ENCODE results near the gene C22orf23. TPM values are rescaled to one million over a fixed set of nuclear protein-coding genes. Genes with fewer than 3 reads are reported as not detected.
A peak's percentile ranks its signal among the peaks of the same experiment; 100 is the strongest.

The C22orf23 gene
- total and polyA plus RNA-seq, 9 of the 15 experiments (the other 6 are each of a cell fraction or from before 2014, with no cell fraction given), result 0.25 to 1.0 (median 0.53) TPM

GRCh38 chr22:37953437-37954179 lies at the start of gene C22orf23, which contains the start of gene POLR2F (continued):
- TF ChIP-seq HNRNPLL (IDR thresholded peaks at IDR 0.05; ENCODE audit: low read depth, low read length, poor library complexity, severe bottlenecking), result peak; percentile 89
- no peak for TF ChIP-seq EZH2 (IDR thresholded peaks at IDR 0.05; ENCODE audit: borderline replicate concordance, low read depth, low read length)
- TF ChIP-seq U2AF2 (optimal IDR thresholded peaks at IDR 0.05; ENCODE audit: low read depth, low read length), result no peak
- peak; percentile 34; the same call in 1 of the 2 replicates for TF ChIP-seq MBD2 (IDR thresholded peaks at IDR 0.05; ENCODE audit: borderline replicate concordance, low read depth)
- TF ChIP-seq POLR2AphosphoS5 (IDR thresholded peaks at IDR 0.05; ENCODE audit: control insufficient read depth, insufficient read depth, low read depth, low read length), result peak; percentile 53; the same call in 1 of the 2 replicates
- TF ChIP-seq MTA1 (IDR thresholded peaks at IDR 0.05; ENCODE audit: borderline replicate concordance), result 0 out of 2 replicates have a peak, but pooled peaks have one; percentile 42
- peak; percentile 37; the same call in 1 of the 2 replicates for TF ChIP-seq SIN3B (IDR thresholded peaks at IDR 0.05; ENCODE audit: low read depth)
- TF ChIP-seq CTBP1 (IDR thresholded peaks at IDR 0.05; ENCODE audit: borderline replicate concordance), result 0 out of 2 replicates have a peak, but pooled peaks have one; percentile 17
- TF ChIP-seq MTA2 (IDR thresholded peaks at IDR 0.05; ENCODE audit: low read depth), result peak; percentile 19; the same call in 1 of the 2 replicates
- peak; percentile 94 to 96 for TF ChIP-seq NRF1 (conservative IDR thresholded peaks at IDR 0.05 in 1 of 2, IDR thresholded peaks at IDR 0.05 in 1 of 2)
- no peak for TF ChIP-seq ASH1L (IDR thresholded peaks at IDR 0.05; ENCODE audit: borderline replicate concordance, low read depth, partially characterized antibody)
- peak; percentile 59; the same call in 1 of the 2 replicates for TF ChIP-seq CREB1 (IDR thresholded peaks at IDR 0.05)
- TF ChIP-seq CREB1 (CRISPR knock-in tag; IDR thresholded peaks at IDR 0.05), result peak; percentile 77
- peak; percentile 80; the same call in 1 of the 2 replicates for TF ChIP-seq NKRF (IDR thresholded peaks at IDR 0.05; ENCODE audit: borderline replicate concordance)
- TF ChIP-seq SFPQ (IDR thresholded peaks at IDR 0.05; ENCODE audit: low read depth, low read length), result no peak
- TF ChIP-seq TFAP4 (CRISPR knock-in tag; IDR thresholded peaks at IDR 0.05; ENCODE audit: borderline replicate concordance), result peak; percentile 57; the same call in 1 of the 2 replicates
- peak; percentile 97 for TF ChIP-seq ZBTB2 (IDR thresholded peaks at IDR 0.05)
- peak; percentile 53; the same call in 1 of the 2 replicates for TF ChIP-seq MAX (CRISPR knock-in tag; IDR thresholded peaks at IDR 0.05)

Data from K562 (cell line).